GM23248 (cell line): ENCODE results near the gene MAP3K6. TPM values are rescaled to one million over a fixed set of nuclear protein-coding genes. Genes with fewer than 3 reads are reported as not detected.
A peak's percentile ranks its signal among the peaks of the same experiment; 100 is the strongest.

ENCODE experiments used
- DNase-seq: peaks from one replicate; pipeline ENCODE4 v3.0.0-alpha.2; 2015
- H2AFZ ChIP-seq: fragments of 200-600 bp; sonication (generic); 2 replicates; pipeline ENCODE4 v1.6.1; 2016; ENCODE audit warnings: antibody characterized with exemption
- H3F3A ChIP-seq: fragments of 200-600 bp; sonication (generic); 2 replicates; pipeline ENCODE4 v1.6.1; 2016; ENCODE audit warnings: mild to moderate bottlenecking, antibody characterized with exemption, mixed run types; ENCODE audit not compliant: insufficient read depth
- H3K27ac ChIP-seq: fragments of 200-600 bp; sonication (generic); 2 replicates; pipeline ENCODE4 v1.5.1; 2016; ENCODE audit warnings: mild to moderate bottlenecking
- H3K27me3 ChIP-seq: fragments of 200-600 bp; sonication (generic); replicated peaks from 2 replicates; pipeline ENCODE4 v1.6.1; 2016; ENCODE audit warnings: mild to moderate bottlenecking; ENCODE audit not compliant: insufficient read depth
- H3K36me3 ChIP-seq: fragments of 200-600 bp; sonication (generic); 2 replicates; pipeline ENCODE4 v1.6.1; 2016; ENCODE audit warnings: low read depth, mild to moderate bottlenecking
- H3K4me1 ChIP-seq: fragments of 200-600 bp; sonication (generic); 2 replicates; pipeline ENCODE4 v1.6.1; 2016; ENCODE audit warnings: mild to moderate bottlenecking; ENCODE audit not compliant: insufficient read depth
- H3K4me2 ChIP-seq: fragments of 200-600 bp; sonication (generic); one replicate; pipeline ENCODE4 v1.6.1; 2016; ENCODE audit warnings: mild to moderate bottlenecking; ENCODE audit not compliant: unreplicated experiment
- H3K4me3 ChIP-seq: fragments of 200-600 bp; sonication (generic); 2 replicates; pipeline ENCODE4 v1.5.1; 2016; ENCODE audit warnings: mild to moderate bottlenecking
- H3K79me2 ChIP-seq: fragments of 200-600 bp; sonication (generic); 2 replicates; pipeline ENCODE4 v1.6.1; 2016; ENCODE audit warnings: mild to moderate bottlenecking; ENCODE audit not compliant: insufficient read depth
- H3K9ac ChIP-seq: fragments of 200-600 bp; sonication (generic); 2 replicates; pipeline ENCODE4 v1.6.1; 2016; ENCODE audit warnings: mild to moderate bottlenecking
- H3K9me2 ChIP-seq: fragments of 200-600 bp; sonication (generic); 2 replicates; pipeline ENCODE4 v1.6.1; 2016; ENCODE audit warnings: mixed run types, mild to moderate bottlenecking, moderate library complexity; ENCODE audit not compliant: insufficient read depth
- H3K9me3 ChIP-seq: fragments of 200-600 bp; sonication (generic); one replicate; pipeline ENCODE4 v1.6.1; 2017; ENCODE audit warnings: low read depth
- H4K20me1 ChIP-seq: fragments of 200-600 bp; sonication (generic); 2 replicates; pipeline ENCODE4 v1.6.0; 2016; ENCODE audit not compliant: insufficient read depth
- EZH2 ChIP-seq: fragments of 200-600 bp; sonication (generic); IDR thresholded peaks from 2 replicates; pipeline ENCODE4 v1.6.1; 2018; ENCODE audit warnings: antibody characterized with exemption, mild to moderate bottlenecking; ENCODE audit not compliant: insufficient read depth, poor library complexity, severe bottlenecking
- EZH2phosphoT487 ChIP-seq: fragments of 200-600 bp; sonication (generic); IDR thresholded peaks from 2 replicates; pipeline ENCODE4 v1.6.1; 2018; ENCODE audit warnings: antibody characterized with exemption, moderate library complexity, mild to moderate bottlenecking, low read depth; ENCODE audit not compliant: insufficient read depth
- WGBS, 2 experiments: methylation state at CpG; one replicate each; pipeline ENCODE4 v1.1.6; 2015 to 2017; ENCODE audit warnings: low lambda C conversion rate in 2 of 2, low coverage in 1 of 2; ENCODE audit errors: missing lambda C conversion rate in 2 of 2; 5-methylcytosine and 5-hydroxymethylcytosine counted together
- in situ Hi-C: fragments of 300-500 bp; cut with MboI; formaldehyde crosslinking; loops from 2 replicates; pipeline ENCODE4 v1.15.0; 2020
- polyA plus RNA-seq: library from polyadenylated mRNA; unstranded; fragments of >200 nt; fragmentation: Nextera tagmentation; extraction: Ambion mirVana; gene quantifications from 2 replicates; pipeline ENCODE4 v1.2.1, GENCODE V29; 2016
- total RNA-seq: library from RNA; depleted of rRNA; stranded (reverse); fragments of >200 nt; shearing (Covaris generic); gene quantifications from 2 replicates; pipeline ENCODE4 v1.2.3, GENCODE V29; 2014

MAP3K6 gene
- total and polyA plus RNA-seq, 2 experiments from 2014 or later: 13.7 to 40.3 TPM

DNA sequence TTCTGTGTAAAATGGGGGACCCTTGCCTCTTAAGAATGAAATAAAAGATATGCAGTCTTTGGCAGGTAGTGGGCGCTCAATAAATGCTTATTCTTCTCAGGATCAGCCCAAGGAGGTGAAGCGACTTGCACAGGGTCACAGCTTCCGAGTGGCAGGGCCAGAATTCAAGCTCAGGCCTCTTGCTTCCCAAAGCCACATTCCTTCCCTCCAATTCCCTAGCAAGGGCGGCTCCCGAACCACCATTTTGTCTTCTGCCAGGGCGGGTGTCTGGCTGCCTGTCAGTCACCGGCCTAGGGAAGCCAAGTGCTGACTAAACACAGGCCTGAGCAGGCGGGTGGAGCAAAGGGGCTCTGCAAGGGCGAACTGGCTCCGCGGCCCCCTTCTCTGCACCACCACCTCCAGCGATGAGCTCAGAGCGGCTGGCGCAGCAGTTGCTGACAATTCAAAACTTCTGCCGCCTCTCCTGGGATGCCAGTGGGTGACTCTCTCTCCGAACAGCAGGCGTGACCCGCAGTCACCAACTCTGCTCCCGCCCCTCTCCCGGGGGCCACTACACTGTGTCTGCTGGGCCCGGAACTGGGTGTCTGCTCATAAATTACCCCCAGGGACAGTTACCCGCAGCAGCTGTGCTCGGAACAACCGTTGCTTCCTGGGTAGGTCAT lies 36.4 kb upstream of the MAP3K6 start:
- H3K27ac ChIP-seq: peak overlapping the region; percentile 81
- in situ Hi-C loops: loop anchor here (25.0 kb wide), 1 partner anchor 209 kb away; the partner anchor contains the start of gene AHDC1
- peaks cover 38% of the 10 kb centered on the region for H3F3A ChIP-seq
- no peaks in the 10 kb centered on the region for H3K79me2 ChIP-seq
- H3K4me3 ChIP-seq: peak overlapping the region; percentile 16; the same call in 1 of the 2 replicates
- H3K27me3 ChIP-seq: no peaks in the 10 kb centered on the region
- peak; percentile 88 for DNase-seq
- H2AFZ ChIP-seq: no peak overlapping the region
- H4K20me1 ChIP-seq: no peaks in the 10 kb centered on the region
- 5 to 6% methylated on average over 24 of the region's 24 CpGs for WGBS, 2 experiments
- TF ChIP-seq EZH2phosphoT487 (no peak), EZH2 (no peak)
- H3K9ac ChIP-seq: peak overlapping the region; percentile 69
- peaks cover 42% of the 10 kb centered on the region for H3K4me1 ChIP-seq
- peak overlapping the region; percentile 19 for H3K4me2 ChIP-seq
- no peaks in the 10 kb centered on the region for H3K9me3 ChIP-seq
- peaks cover under 1% of the 10 kb centered on the region; the same call in 1 of the 2 replicates for H3K36me3 ChIP-seq
- no peaks in the 10 kb centered on the region for H3K9me2 ChIP-seq

DNA sequence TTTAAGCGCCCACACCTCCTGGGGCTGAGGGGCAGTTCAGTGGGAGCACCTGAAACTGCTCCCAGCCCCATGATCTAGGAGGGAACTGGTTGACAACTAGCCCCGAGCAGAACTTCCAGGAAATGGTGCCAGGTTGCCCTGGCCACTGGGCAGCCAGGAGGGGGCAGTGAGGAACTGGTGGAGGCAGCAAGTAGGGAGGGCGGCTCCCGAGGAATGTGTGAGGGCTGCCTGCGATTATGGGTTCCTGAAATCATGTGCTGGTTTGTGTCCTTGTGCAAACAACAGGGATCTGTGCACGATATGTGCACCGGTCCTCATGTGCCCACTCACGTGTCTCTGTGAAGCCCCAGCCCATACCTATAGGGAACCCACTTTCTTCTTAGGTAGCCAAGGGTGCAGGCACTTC lies 35.6 kb upstream of the MAP3K6 start:
- H3K9ac ChIP-seq: peak overlapping the region; percentile 69
- in situ Hi-C loops: loop anchor here (25.0 kb wide), 1 partner anchor 210 kb away; the partner anchor contains the start of gene AHDC1
- no peak overlapping the region for H3K4me3 ChIP-seq
- no peaks in the 10 kb centered on the region for H3K36me3 ChIP-seq
- H3K27me3 ChIP-seq: no peaks in the 10 kb centered on the region
- no peaks in the 10 kb centered on the region for H3K9me2 ChIP-seq
- no peaks in the 10 kb centered on the region for H4K20me1 ChIP-seq
- H3K9me3 ChIP-seq: no peaks in the 10 kb centered on the region
- H3K4me1 ChIP-seq: peaks cover 42% of the 10 kb centered on the region
- peak overlapping the region; percentile 81 for H3K27ac ChIP-seq
- no peak overlapping the region for H2AFZ ChIP-seq
- H3K79me2 ChIP-seq: no peaks in the 10 kb centered on the region
- peak; percentile 86 for DNase-seq
- no peak overlapping the region for H3K4me2 ChIP-seq
- TF ChIP-seq EZH2phosphoT487 (no peak), EZH2 (no peak)
- peaks cover 38% of the 10 kb centered on the region for H3F3A ChIP-seq
- WGBS, 2 experiments: 19 to 26% methylated on average over 8 of the region's 8 CpGs

DNA sequence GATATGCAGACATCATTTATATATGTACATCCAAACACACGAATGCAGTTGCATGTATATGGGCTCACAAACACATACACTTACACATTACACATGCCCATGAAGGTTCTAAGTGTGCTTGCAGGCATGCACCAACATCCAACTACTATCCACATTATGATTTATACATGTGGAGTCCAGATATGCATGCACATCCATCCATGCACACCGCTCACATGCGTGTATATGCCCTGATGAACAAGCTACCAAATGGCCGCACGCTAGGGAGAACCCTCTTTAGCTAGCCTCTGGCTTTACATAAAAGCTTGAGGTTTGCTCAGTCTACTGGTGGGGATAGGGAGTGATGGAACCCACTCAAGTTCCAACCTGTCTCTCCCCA lies 34.2 kb upstream of the MAP3K6 start:
- H3K4me2 ChIP-seq: no peak overlapping the region
- in situ Hi-C loops: loop anchor here (25.0 kb wide), 1 partner anchor 211 kb away; the partner anchor contains the start of gene AHDC1
- no peaks in the 10 kb centered on the region for H4K20me1 ChIP-seq
- peaks cover 40% of the 10 kb centered on the region for H3K4me1 ChIP-seq
- no peaks in the 10 kb centered on the region for H3K79me2 ChIP-seq
- H3K27ac ChIP-seq: no peak overlapping the region
- no peaks in the 10 kb centered on the region for H3K27me3 ChIP-seq
- H3K9ac ChIP-seq: no peak overlapping the region
- no peak overlapping the region for H2AFZ ChIP-seq
- H3K36me3 ChIP-seq: no peaks in the 10 kb centered on the region
- no peaks in the 10 kb centered on the region for H3K9me3 ChIP-seq
- 38 to 39% methylated on average over 5 of the region's 5 CpGs for WGBS, 2 experiments
- H3F3A ChIP-seq: peaks cover 38% of the 10 kb centered on the region
- no peak for TF ChIP-seq EZH2phosphoT487
- no peak for TF ChIP-seq EZH2
- DNase-seq: no peak
- no peak overlapping the region for H3K4me3 ChIP-seq
- no peaks in the 10 kb centered on the region for H3K9me2 ChIP-seq

DNA sequence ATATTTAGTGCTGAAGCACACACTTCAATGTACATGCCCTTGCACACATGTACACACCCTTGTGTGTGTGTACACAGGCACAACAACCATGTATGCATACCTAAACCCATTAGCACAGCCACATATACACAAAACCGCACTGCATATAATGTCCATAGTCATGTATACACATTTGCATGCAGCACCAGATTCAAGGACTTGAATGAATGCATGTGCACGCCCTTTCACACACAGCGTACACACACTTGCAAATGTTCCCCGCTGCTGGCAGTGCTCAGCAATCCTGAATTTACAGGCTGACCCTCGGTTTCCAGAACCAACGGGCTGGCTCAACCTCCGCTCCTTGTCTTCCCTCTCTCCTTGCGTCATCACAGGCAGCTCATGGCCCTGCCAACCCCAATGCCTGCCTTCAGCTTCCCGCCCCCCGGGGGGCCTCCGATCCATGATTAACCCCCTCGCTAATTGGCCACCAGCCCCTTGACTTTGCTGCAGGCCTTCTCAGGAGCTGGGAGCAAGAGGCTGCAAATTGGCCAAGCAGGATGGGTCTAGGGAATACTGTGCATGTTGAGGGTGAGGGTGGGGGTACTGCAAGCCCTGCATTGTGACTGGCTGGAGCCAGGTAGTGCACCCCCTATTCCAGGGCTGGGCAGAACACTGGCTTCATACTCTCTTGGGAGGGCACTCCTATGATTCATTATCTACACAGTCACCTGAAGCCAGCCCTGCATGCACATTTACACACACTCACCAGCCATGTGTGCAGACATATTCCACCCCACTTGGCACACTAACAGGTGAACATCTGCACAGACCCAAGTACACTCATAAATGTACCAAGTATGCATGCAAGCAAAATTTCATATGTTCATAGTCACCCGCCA lies 33.6 kb upstream of the MAP3K6 start:
- Histone ChIP-seq H3K4me1 (peaks cover 34% of the 10 kb centered on the region), H2AFZ (no peak overlapping the region), H3K4me3 (no peak overlapping the region), H3K4me2 (no peak overlapping the region), H3K9me2 (no peaks in the 10 kb centered on the region), H3F3A (peaks cover 38% of the 10 kb centered on the region), H3K36me3 (no peaks in the 10 kb centered on the region), H3K9me3 (no peaks in the 10 kb centered on the region), H3K9ac (no peak overlapping the region), H3K79me2 (no peaks in the 10 kb centered on the region), H3K27ac (no peak overlapping the region), H3K27me3 (no peaks in the 10 kb centered on the region), H4K20me1 (no peaks in the 10 kb centered on the region)
- peak; percentile 61 for DNase-seq
- no peak for TF ChIP-seq EZH2phosphoT487
- TF ChIP-seq EZH2: no peak
- WGBS, 2 experiments: 17% methylated on average over 13 of the region's 13 CpGs
- in situ Hi-C loops: loop anchor here (25.0 kb wide), 1 partner anchor 212 kb away; the partner anchor contains the start of gene AHDC1
